ENCODE measurements around the gene STK11IP.

The STK11IP gene

DNA sequence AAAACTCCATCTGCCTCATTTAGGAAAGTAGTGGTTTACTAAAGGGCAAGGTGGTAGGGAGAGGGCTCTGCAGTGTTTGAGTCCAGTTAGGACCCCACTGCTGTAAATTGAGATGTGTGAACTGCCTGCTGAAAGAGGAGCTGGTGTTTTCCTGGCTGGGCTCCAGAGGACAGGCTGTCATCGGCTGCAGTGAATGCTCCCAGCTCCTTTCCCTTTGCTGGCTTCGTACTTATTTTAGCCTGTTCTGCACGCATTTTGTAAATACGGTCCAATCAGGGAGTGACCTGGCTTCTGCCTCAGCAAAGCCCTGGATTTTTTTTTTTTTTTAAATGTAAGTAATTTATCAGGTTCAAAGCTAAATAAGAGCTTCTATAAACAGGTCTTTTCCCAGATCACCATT is 67.3 kb downstream of the STK11IP start:
- no peak for DNase-seq
- in situ Hi-C loops (cut with MboI; ENCODE audit: low pct_unique_long_range_greater_than_20kb, low sequenced_read_pairs), result no loop called here

DNA sequence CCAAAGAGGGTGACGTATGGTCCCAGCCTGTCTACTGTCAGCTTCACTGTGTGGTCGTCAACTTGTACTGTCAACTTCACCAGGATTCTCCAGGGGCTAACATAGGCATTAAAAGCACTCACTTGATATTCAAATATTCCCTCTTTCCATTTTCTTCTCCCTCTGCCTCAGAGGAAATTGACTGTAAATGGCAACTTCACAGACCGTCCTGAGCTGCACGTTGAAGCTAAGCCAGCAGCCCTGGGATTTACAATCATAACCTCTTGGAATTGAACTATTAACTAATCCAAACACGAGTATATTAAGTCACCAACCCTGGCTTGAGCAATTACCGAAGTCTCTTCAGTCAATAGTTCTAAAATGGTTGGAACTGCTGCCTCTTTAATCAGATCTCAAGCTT is 68.3 kb downstream of the STK11IP start:
- in situ Hi-C loops (cut with MboI; ENCODE audit: low pct_unique_long_range_greater_than_20kb, low sequenced_read_pairs), result no loop called here
- DNase-seq, result no peak

Measured in KBM-7 (cell line).